ENCODE results near the gene TECR. TPM values are rescaled to one million over a fixed set of nuclear protein-coding genes. Genes with fewer than 3 reads are reported as not detected.

The TECR gene
- total RNA-seq, 1 experiment from 2014 or later: 164 TPM

DNA sequence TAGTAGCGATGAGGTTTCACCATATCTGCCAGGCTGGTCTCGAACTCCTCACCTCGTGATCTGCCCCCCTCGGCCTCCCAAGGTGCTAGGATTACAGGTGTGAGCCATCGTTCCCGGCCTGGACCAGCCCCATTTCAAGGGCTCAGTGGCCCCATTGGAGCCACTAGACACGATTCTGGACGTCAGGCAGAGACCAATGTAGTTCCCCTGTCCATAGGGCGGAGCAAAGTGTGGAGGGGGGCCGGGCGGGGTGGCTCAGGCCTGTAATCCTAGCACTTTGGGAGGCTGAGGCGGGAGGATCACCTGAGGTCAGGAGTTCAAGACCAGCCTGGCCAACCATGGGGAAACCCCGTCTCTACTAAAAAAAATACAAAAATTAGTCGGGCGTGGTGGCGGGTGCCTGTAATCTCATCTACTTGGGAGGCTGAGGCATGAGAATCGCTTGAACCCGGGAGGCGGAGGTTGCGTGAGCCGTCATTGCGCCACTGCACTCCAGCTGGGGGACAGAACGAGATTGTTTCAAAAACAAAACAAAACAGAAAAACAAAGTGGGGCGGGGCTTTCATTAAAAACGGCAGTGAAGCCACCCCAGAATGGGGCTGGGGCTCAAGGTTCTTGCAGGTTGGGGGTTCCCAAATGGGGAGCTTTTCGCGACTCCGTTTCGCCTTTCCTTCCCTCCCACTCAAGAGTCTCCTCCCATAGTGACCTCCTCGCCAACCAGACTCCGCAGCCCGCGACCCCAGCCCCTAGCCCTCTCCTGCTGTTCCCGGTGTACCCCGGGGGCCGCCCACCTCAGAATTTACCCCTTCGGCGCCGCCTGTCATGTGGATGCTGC lies 758 bp upstream of the TECR start:
- WGBS (ENCODE audit: extremely low coverage, insufficient read length, low lambda C conversion rate): no CpG with 5 or more reads among the region's 39 CpGs
- Mint-ChIP-seq H3K4me3 (peak overlapping the region; percentile 94 to 97), H3K36me3 (ENCODE audit: insufficient read depth in 1 of 3, low read depth in 3 of 3) (peaks cover 0 to 10% (median 8%) of the 10 kb centered on the region in 3 experiments; a peak in 4 of 7 replicates), H3K27me3 (ENCODE audit: low read depth) (no peaks in the 10 kb centered on the region), H3K4me1 (peaks cover 14 to 19% of the 10 kb centered on the region in 2 experiments), H3K9me3 (no peaks in the 10 kb centered on the region), H3K27ac (peak overlapping the region; percentile 74 to 96 (median 77); a peak in 4 of 7 replicates)
- no peaks in the 10 kb centered on the region for H3K4me1 ChIP-seq (ENCODE audit: insufficient read depth, low read length)
- peaks cover 3% of the 10 kb centered on the region for H3K23me2 ChIP-seq (ENCODE audit: insufficient read length, low read depth, low read length, poor library complexity, severe bottlenecking)
- H4K8ac ChIP-seq (replicated peaks; ENCODE audit: insufficient read length, low read depth, low read length): no peak overlapping the region
- no peak overlapping the region for H3K23ac ChIP-seq (ENCODE audit: insufficient read length, low read depth, low read length)
- peak overlapping the region; percentile 36 for H3K4me2 ChIP-seq (ENCODE audit: insufficient read depth, insufficient read length, low read length)
- H3K56ac ChIP-seq (ENCODE audit: insufficient read length, low read depth, low read length): no peak overlapping the region
- no peak overlapping the region for H3K27ac ChIP-seq (ENCODE audit: insufficient read length, low read depth, low read length)
- no peak overlapping the region for H4K5ac ChIP-seq (ENCODE audit: insufficient read length, low read depth, low read length)
- TF ChIP-seq, protein P1, sequence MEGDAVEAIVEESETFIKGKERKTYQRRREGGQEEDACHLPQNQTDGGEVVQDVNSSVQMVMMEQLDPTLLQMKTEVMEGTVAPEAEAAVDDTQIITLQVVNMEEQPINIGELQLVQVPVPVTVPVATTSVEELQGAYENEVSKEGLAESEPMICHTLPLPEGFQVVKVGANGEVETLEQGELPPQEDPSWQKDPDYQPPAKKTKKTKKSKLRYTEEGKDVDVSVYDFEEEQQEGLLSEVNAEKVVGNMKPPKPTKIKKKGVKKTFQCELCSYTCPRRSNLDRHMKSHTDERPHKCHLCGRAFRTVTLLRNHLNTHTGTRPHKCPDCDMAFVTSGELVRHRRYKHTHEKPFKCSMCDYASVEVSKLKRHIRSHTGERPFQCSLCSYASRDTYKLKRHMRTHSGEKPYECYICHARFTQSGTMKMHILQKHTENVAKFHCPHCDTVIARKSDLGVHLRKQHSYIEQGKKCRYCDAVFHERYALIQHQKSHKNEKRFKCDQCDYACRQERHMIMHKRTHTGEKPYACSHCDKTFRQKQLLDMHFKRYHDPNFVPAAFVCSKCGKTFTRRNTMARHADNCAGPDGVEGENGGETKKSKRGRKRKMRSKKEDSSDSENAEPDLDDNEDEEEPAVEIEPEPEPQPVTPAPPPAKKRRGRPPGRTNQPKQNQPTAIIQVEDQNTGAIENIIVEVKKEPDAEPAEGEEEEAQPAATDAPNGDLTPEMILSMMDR (conservative IDR thresholded peaks at IDR 0.05): no peak
- DNase-seq: no peak
- no peak overlapping the region for H3T11ph ChIP-seq (ENCODE audit: low read length)
- H3K9me3 ChIP-seq (ENCODE audit: control insufficient read depth, low read depth, low read length): no peaks in the 10 kb centered on the region
- H2AK5ac ChIP-seq (ENCODE audit: insufficient read length, low read length): no peak overlapping the region
- no peak overlapping the region for H3K4ac ChIP-seq (ENCODE audit: low read depth, low read length)
- H3K18ac ChIP-seq (ENCODE audit: insufficient read length, low read depth, low read length): no peak overlapping the region
- H2BK15ac ChIP-seq (ENCODE audit: low read depth, low read length): no peak overlapping the region
- no peaks in the 10 kb centered on the region for H3K27me3 ChIP-seq (ENCODE audit: insufficient read depth, low read length)
- H2AFZ ChIP-seq (ENCODE audit: low read length): no peak overlapping the region
- H3K79me2 ChIP-seq (ENCODE audit: insufficient read depth, low read length): peaks cover 6% of the 10 kb centered on the region; the same call in 1 of the 2 replicates
- H2BK5ac ChIP-seq (ENCODE audit: insufficient read length, low read length): no peak overlapping the region
- no peak overlapping the region for H3K14ac ChIP-seq (ENCODE audit: insufficient read depth, low read length)
- H3K79me1 ChIP-seq (ENCODE audit: insufficient read depth, low read depth, low read length, poor library complexity, severe bottlenecking): peaks cover 5% of the 10 kb centered on the region
- no peak overlapping the region for H2BK120ac ChIP-seq (ENCODE audit: low read depth, low read length, poor library complexity, severe bottlenecking)
- no peak overlapping the region for H2BK12ac ChIP-seq (ENCODE audit: insufficient read length, low read depth, low read length)
- H4K91ac ChIP-seq (ENCODE audit: insufficient read length, low read depth, low read length): no peak overlapping the region
- no peak overlapping the region for H3K9ac ChIP-seq (ENCODE audit: extremely low read depth, insufficient read length, low read length)
- no peaks in the 10 kb centered on the region for H4K20me1 ChIP-seq (ENCODE audit: control insufficient read depth, insufficient read depth, insufficient read length)
- no peak overlapping the region for H2BK20ac ChIP-seq (ENCODE audit: low read depth, low read length, poor library complexity, severe bottlenecking)

All from H9 (cell line).